Measurements from ENCODE around the gene IFRD2. TPM values are rescaled to one million over a fixed set of nuclear protein-coding genes. Genes with fewer than 3 reads are reported as not detected.

The IFRD2 gene
- total RNA-seq, 2 experiments from 2014 or later = 30.0 to 30.4 TPM

- Mint-ChIP-seq H3K4me3 (peak overlapping the region; percentile 27), H3K9me3 (no peaks in the 10 kb centered on the region), H3K4me1 (ENCODE audit: low read depth) (peaks cover 8% of the 10 kb centered on the region), H3K27me3 (no peaks in the 10 kb centered on the region), H3K36me3 (ENCODE audit: low read depth) (peaks cover 66% of the 10 kb centered on the region), H3K27ac (peak overlapping the region; percentile 50)
- TF ChIP-seq, protein P1, sequence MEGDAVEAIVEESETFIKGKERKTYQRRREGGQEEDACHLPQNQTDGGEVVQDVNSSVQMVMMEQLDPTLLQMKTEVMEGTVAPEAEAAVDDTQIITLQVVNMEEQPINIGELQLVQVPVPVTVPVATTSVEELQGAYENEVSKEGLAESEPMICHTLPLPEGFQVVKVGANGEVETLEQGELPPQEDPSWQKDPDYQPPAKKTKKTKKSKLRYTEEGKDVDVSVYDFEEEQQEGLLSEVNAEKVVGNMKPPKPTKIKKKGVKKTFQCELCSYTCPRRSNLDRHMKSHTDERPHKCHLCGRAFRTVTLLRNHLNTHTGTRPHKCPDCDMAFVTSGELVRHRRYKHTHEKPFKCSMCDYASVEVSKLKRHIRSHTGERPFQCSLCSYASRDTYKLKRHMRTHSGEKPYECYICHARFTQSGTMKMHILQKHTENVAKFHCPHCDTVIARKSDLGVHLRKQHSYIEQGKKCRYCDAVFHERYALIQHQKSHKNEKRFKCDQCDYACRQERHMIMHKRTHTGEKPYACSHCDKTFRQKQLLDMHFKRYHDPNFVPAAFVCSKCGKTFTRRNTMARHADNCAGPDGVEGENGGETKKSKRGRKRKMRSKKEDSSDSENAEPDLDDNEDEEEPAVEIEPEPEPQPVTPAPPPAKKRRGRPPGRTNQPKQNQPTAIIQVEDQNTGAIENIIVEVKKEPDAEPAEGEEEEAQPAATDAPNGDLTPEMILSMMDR (IDR thresholded peaks at IDR 0.05) = peak; percentile 47
- POLR2A ChIA-PET = interaction anchor here (1.3 to 2.3 kb wide), 2 partner anchors 11 to 22 kb away, joined by 5 to 9 read pairs; partner anchors contain the start of gene GNAI2
- Histone ChIP-seq H3K4me3 (ENCODE audit: low read length) (no peak overlapping the region), H3K4me1 (ENCODE audit: insufficient read depth, low read length) (peaks cover 37% of the 10 kb centered on the region), H3K27ac (ENCODE audit: low read depth in 1 of 2, low read length in 2 of 2) (no peak overlapping the region), H3K36me3 (ENCODE audit: insufficient read depth, low read length) (peaks cover 67% of the 10 kb centered on the region), H3K27me3 (ENCODE audit: control insufficient read depth in 1 of 2, insufficient read depth in 2 of 2, low read length in 2 of 2) (no peaks in the 10 kb centered on the region), H3K9me3 (ENCODE audit: control insufficient read depth in 1 of 2, insufficient read depth in 1 of 2, low read length in 2 of 2) (no peaks in the 10 kb centered on the region)
- intact Hi-C loops (cut with DNase I, micrococcal nuclease) = loop anchor here in 1 of 2 experiments (5.0 kb wide), 1 partner anchor 1405 kb away; no protein-coding TSS in a partner anchor
- peak in 6 of 14 experiments; percentile 28 to 58 (median 41) for DNase-seq
- CTCF ChIA-PET = interaction anchor here (1.2 to 2.3 kb wide), 3 partner anchors 11 to 31 kb away, joined by 3 to 11 read pairs (median 4); no protein-coding TSS in a partner anchor
- ATAC-seq (ENCODE audit: poor library complexity) = no peak
Observed at GRCh38 chr3:50256978-50257890, 35.0 kb downstream of the IFRD2 start.

- Mint-ChIP-seq H3K9me3 (no peaks in the 10 kb centered on the region), H3K36me3 (ENCODE audit: low read depth) (peaks cover 77% of the 10 kb centered on the region), H3K27ac (no peak overlapping the region), H3K27me3 (no peaks in the 10 kb centered on the region), H3K4me3 (no peak overlapping the region), H3K4me1 (ENCODE audit: low read depth) (peaks cover 18% of the 10 kb centered on the region)
- TF ChIP-seq, protein P1 (IDR thresholded peaks at IDR 0.05) = no peak
- H3K27me3 ChIP-seq (ENCODE audit: control insufficient read depth in 1 of 2, insufficient read depth in 2 of 2, low read length in 2 of 2) = no peaks in the 10 kb centered on the region
- H3K4me3 ChIP-seq (ENCODE audit: low read length) = no peak overlapping the region
- no peak for ATAC-seq (ENCODE audit: poor library complexity)
- H3K9me3 ChIP-seq (ENCODE audit: control insufficient read depth in 1 of 2, insufficient read depth in 1 of 2, low read length in 2 of 2) = no peaks in the 10 kb centered on the region
- peaks cover 87% of the 10 kb centered on the region for H3K36me3 ChIP-seq (ENCODE audit: insufficient read depth, low read length)
- intact Hi-C loops (cut with DNase I, micrococcal nuclease) = loop anchor here in 1 of 2 experiments (5.0 kb wide), 1 partner anchor 1407 kb away; no protein-coding TSS in a partner anchor
- POLR2A ChIA-PET = interaction anchor here (1.2 to 2.3 kb wide), 2 partner anchors 9 to 19 kb away, joined by 3 to 9 read pairs; no protein-coding TSS in a partner anchor
- DNase-seq = no peak
- CTCF ChIA-PET = interaction anchor here (1.2 to 2.3 kb wide), 2 partner anchors 9 to 60 kb away, joined by 5 to 11 read pairs; no protein-coding TSS in a partner anchor
- peaks cover 51% of the 10 kb centered on the region for H3K4me1 ChIP-seq (ENCODE audit: insufficient read depth, low read length)
- H3K27ac ChIP-seq (ENCODE audit: low read depth in 1 of 2, low read length in 2 of 2) = no peak overlapping the region
Observed at GRCh38 chr3:50255251-50255615, 37.0 kb downstream of the IFRD2 start.

GRCh38 chr3:50254577-50255250 lies 37.5 kb downstream of the IFRD2 start:
- H3K27me3 ChIP-seq (ENCODE audit: control insufficient read depth in 1 of 2, insufficient read depth in 2 of 2, low read length in 2 of 2) = no peaks in the 10 kb centered on the region
- CTCF ChIA-PET = no interaction called here
- no peaks in the 10 kb centered on the region for H3K9me3 ChIP-seq (ENCODE audit: control insufficient read depth in 1 of 2, insufficient read depth in 1 of 2, low read length in 2 of 2)
- Mint-ChIP-seq H3K9me3 (no peaks in the 10 kb centered on the region), H3K4me3 (no peak overlapping the region), H3K27me3 (no peaks in the 10 kb centered on the region), H3K36me3 (ENCODE audit: low read depth) (peaks cover 80% of the 10 kb centered on the region), H3K4me1 (ENCODE audit: low read depth) (peaks cover 23% of the 10 kb centered on the region), H3K27ac (peak overlapping the region; percentile 42)
- DNase-seq (peak in 2 of 14 experiments; percentile 59 to 63), ATAC-seq (ENCODE audit: poor library complexity) (no peak)
- TF ChIP-seq, protein P1 (IDR thresholded peaks at IDR 0.05) = no peak
- H3K4me3 ChIP-seq (ENCODE audit: low read length) = no peak overlapping the region
- no peak overlapping the region for H3K27ac ChIP-seq (ENCODE audit: low read depth in 1 of 2, low read length in 2 of 2)
- POLR2A ChIA-PET = interaction anchor here (1.2 to 2.3 kb wide), 2 partner anchors 8 to 18 kb away, joined by 3 to 9 read pairs; no protein-coding TSS in a partner anchor
- H3K4me1 ChIP-seq (ENCODE audit: insufficient read depth, low read length) = peaks cover 53% of the 10 kb centered on the region
- peaks cover 92% of the 10 kb centered on the region for H3K36me3 ChIP-seq (ENCODE audit: insufficient read depth, low read length)
- intact Hi-C loops (cut with DNase I, micrococcal nuclease) = loop anchor here in 1 of 2 experiments (5.0 kb wide), 1 partner anchor 1408 kb away; no protein-coding TSS in a partner anchor
